ENCODE measurements around the gene MACROH2A1.

GRCh38 chr5:135330798-135331096 is 68.3 kb downstream of the MACROH2A1 start:
- TF ChIP-seq CTCF (IDR thresholded peaks at IDR 0.05) (no peak), POLR2A (IDR thresholded peaks at IDR 0.05) (no peak), EP300 (IDR thresholded peaks at IDR 0.05) (no peak)
